GM21447 (cell line): Measurements from ENCODE around the gene MIGA2.
"Not testable (repeated sequence)": the region's sequence is repeated elsewhere in the genome, so short reads cannot be mapped to it uniquely, and the experiment has no call there.

ENCODE experiments used
- ATAC-seq: cut with Tn5 transposase; IDR thresholded peaks from one replicate; pipeline ENCODE4 v1.9.1; 2021; ENCODE audit not compliant: unreplicated experiment

MIGA2 gene

DNA sequence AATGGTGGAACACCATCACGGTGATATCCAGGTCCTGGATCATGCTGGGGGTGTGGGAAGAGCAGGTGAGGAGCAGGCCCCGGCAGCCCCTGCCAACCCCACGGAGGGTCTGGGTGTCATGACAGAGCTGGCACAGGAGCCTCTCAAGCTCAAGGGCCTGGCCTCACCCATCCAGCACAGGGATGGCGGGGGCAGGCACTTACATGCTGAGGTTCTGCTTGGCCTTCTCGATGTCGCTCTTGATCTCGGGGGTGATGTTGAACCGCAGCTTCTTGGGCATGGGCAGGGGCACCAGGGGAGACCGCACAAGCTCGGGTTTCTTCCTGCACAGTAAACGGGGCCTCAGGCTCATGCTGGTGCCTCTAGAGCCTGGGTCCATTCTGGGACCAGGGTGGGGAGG, 61.9 kb downstream of the MIGA2 start:
- no peak for ATAC-seq

- no peak for ATAC-seq
Measured at GRCh38 chr9:129100383-129101169, 64.2 kb downstream of the MIGA2 start.

- ATAC-seq, result no peak
Measured at GRCh38 chr9:129101279-129101678, 64.9 kb downstream of the MIGA2 start.

- ATAC-seq, result no peak
Measured at GRCh38 chr9:129102095-129102525, 65.7 kb downstream of the MIGA2 start.

- no peak for ATAC-seq
Measured at GRCh38 chr9:129102791-129103594, 66.6 kb downstream of the MIGA2 start.

GRCh38 chr9:129103595-129103965, 67.2 kb downstream of the MIGA2 start:
- ATAC-seq, result no peak

- ATAC-seq, result no peak
Measured at GRCh38 chr9:129104051-129104450, 67.6 kb downstream of the MIGA2 start.

- no peak for ATAC-seq
Measured at GRCh38 chr9:129105857-129106694, 69.7 kb downstream of the MIGA2 start.

DNA sequence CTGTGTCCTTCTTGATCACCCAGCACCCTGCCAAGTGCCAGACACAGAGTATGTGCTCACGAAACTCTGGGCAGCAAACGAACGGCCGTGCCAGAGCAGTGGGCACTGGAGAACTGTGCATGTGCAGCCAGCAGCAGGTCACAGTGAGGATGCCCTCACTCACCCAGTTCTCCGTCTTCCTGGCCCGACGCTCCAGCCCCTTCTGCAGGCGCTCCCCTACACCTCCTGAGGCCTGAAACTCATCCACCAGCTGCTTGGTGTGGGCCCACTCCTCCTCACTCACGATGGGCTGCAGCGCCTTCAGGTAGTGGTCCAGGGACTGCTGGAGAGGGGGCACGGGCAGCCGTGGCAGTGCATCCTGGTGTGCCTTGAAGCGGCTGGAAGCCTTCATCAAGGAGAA, 71.2 kb downstream of the MIGA2 start:
- no peak for ATAC-seq

- ATAC-seq, result no peak
Measured at GRCh38 chr9:129108083-129108804, 71.8 kb downstream of the MIGA2 start.

GRCh38 chr9:129108805-129109536, 72.5 kb downstream of the MIGA2 start:
- no peak for ATAC-seq

- ATAC-seq, result no peak
Measured at GRCh38 chr9:129109537-129109903, 73.1 kb downstream of the MIGA2 start.

GRCh38 chr9:129109952-129110739, 73.7 kb downstream of the MIGA2 start:
- no peak for ATAC-seq

- ATAC-seq, result peak; percentile 81
Measured at GRCh38 chr9:129110740-129111527, 74.5 kb downstream of the MIGA2 start, which contains the start of the genes CRAT and PTPA. TSS of gene CRAT (minus strand) at chr9:129110793. CDS start at chr9:129110509, 284 bp downstream. TSS of gene PTPA (plus strand) at chr9:129111415. CDS start at chr9:129111601, 186 bp downstream.

GRCh38 chr9:129111528-129112151, 75.2 kb downstream of the MIGA2 start:
- no peak for ATAC-seq

GRCh38 chr9:129112526-129112925, 76.1 kb downstream of the MIGA2 start:
- not testable (repeated sequence) for ATAC-seq

DNA sequence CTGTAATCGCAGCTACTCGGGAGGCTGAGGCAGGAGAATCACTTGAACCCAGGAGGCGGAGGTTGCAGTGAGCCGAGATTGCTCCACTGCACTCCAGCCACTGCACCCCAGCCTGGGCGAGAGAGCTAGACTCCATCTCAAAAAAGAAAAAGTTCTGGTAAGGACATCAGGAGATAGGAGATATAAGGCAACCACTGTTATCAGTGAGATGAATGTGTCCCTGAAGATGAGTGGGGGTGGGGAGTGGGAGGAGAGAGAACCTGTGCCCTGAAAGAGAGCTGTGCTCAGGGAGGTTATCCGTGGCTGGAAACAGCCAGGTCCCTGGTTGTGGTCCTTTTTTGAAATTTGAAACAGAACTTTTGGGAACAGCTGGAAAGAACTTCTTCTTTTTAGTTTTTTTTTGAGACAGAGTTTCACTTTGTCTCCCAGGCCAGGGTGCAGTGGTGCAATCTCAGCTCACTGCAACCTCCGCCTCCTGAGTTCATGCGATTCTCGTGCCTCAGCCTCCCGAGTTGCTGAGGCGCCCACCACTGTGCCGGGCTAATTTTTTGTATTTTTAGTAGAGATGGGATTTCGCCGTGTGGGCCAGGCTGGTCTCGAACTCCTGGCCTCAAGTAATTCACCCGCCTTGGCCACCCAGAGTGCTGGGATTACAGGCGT, 77.3 kb downstream of the MIGA2 start:
- no peak for ATAC-seq
